Measurements from ENCODE around the gene GOT2. TPM values are rescaled to one million over a fixed set of nuclear protein-coding genes. Genes with fewer than 3 reads are reported as not detected.

The GOT2 gene
- total and polyA plus RNA-seq, 2 donors (not counting 3 experiments of a cell fraction or from before 2014, with no cell fraction given) = 53.4 to 127 TPM

DNA sequence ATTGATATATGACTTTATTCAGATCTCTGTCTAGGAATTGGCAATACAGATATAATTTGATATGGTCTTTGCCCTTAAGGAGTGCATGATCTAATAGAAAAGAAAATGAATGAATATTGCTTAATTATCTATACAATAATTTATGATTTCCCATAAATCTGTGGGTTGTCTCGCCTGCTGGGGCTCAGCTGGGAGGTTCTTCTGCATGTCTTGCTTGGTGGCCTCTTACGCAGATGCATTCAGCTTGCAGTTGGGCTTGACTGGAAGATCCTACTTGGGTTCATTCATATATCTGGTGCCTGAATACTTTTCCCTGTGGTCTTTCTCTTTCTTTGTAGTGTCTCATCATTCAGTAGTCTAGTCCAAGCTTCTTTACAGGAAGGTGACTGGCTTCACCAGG lies 34.0 kb upstream of the GOT2 start:
- ChIA-PET POLR2A (no interaction called here), CTCF (interaction anchor here (1.5 kb wide), 1 partner anchor 12 kb away, joined by 4 read pairs; no protein-coding TSS in a partner anchor)
- H3K9me1 ChIP-seq (replicated peaks; ENCODE audit: control insufficient read depth, extremely low read depth, insufficient read depth, low read length) = no peaks in the 10 kb centered on the region
- H3K36me3 ChIP-seq (ENCODE audit: control insufficient read depth in 2 of 2, extremely low read depth in 1 of 2, insufficient read depth in 2 of 2, low read length in 2 of 2) = no peaks in the 10 kb centered on the region
- no peaks in the 10 kb centered on the region for H3K4me1 ChIP-seq (ENCODE audit: control insufficient read depth, extremely low read depth, insufficient read depth, low read length)
- FAIRE-seq = no peak
- no peak for DNase-seq (ENCODE audit: low read depth, low spot score)
- no peak overlapping the region for H3K27ac ChIP-seq (ENCODE audit: insufficient read depth, low read depth, low read length)
- dilution Hi-C loops (cut with MboI; ENCODE audit: extremely low pct_ligation_motif_present, low sequenced_read_pairs) (no loop called here), intact Hi-C loops (cut with micrococcal nuclease) (no loop called here)
- H3K9me3 ChIP-seq (replicated peaks; ENCODE audit: control insufficient read depth, insufficient read depth, low read length) = no peaks in the 10 kb centered on the region
- peaks cover 0 to 2% of the 10 kb centered on the region in 2 experiments for H3K27me3 ChIP-seq (ENCODE audit: control insufficient read depth in 2 of 2, insufficient read depth in 2 of 2, low read length in 2 of 2)
- TF ChIP-seq EZH2 (IDR thresholded peaks at IDR 0.05; ENCODE audit: borderline replicate concordance, low read depth, low read length, severe bottlenecking) (no peak), FOS (IDR thresholded peaks at IDR 0.05; ENCODE audit: borderline replicate concordance, insufficient read depth, low read length) (no peak), POLR2AphosphoS5 (IDR thresholded peaks at IDR 0.05; ENCODE audit: insufficient read depth, low read depth, low read length) (no peak)
- H3K4me3 ChIP-seq (replicated peaks in 1 of 3; ENCODE audit: insufficient read depth in 1 of 3, low read depth in 1 of 3, low read length in 3 of 3) = no peak overlapping the region
- no peaks in the 10 kb centered on the region for H4K20me1 ChIP-seq (replicated peaks; ENCODE audit: control insufficient read depth, extremely low read depth, insufficient read depth, low read length)
- H3K9ac ChIP-seq (replicated peaks; ENCODE audit: extremely low read depth, insufficient read depth, low read length) = no peak overlapping the region
- no peaks in the 10 kb centered on the region for H3K79me2 ChIP-seq (ENCODE audit: control insufficient read depth, insufficient read depth, low read length)
- H3K4me2 ChIP-seq (ENCODE audit: insufficient read depth, low read length) = no peak overlapping the region
- no peak overlapping the region for H2AFZ ChIP-seq (ENCODE audit: low read depth, low read length)
- no TSS peak for BruUV-seq (replicated peaks)

DNA sequence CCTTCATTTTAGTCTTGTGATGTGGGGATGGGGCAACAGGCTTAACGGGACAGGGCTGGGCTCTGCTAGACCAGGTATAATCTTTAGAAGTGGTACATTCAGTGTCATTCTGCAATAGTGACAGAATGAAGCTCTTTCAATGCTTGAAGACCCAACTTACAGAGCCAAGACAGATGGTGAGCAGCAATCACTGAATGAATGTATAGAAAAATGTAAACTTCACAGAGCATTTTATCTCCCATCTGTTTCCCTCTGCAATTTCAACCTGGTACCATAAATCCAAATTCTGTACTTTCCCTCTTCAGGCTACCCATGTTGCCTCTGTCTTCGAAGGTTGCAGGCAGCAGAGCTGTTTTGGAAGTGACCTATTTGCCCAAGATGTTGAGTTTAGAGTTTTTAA lies 33.5 kb upstream of the GOT2 start:
- no peak overlapping the region for H3K4me2 ChIP-seq (ENCODE audit: insufficient read depth, low read length)
- H3K4me1 ChIP-seq (ENCODE audit: control insufficient read depth, extremely low read depth, insufficient read depth, low read length) = no peaks in the 10 kb centered on the region
- intact Hi-C loops (cut with micrococcal nuclease) (no loop called here), dilution Hi-C loops (cut with MboI; ENCODE audit: extremely low pct_ligation_motif_present, low sequenced_read_pairs) (no loop called here)
- peaks cover 0 to 2% of the 10 kb centered on the region in 2 experiments for H3K27me3 ChIP-seq (ENCODE audit: control insufficient read depth in 2 of 2, insufficient read depth in 2 of 2, low read length in 2 of 2)
- H3K36me3 ChIP-seq (ENCODE audit: control insufficient read depth in 2 of 2, extremely low read depth in 1 of 2, insufficient read depth in 2 of 2, low read length in 2 of 2) = no peaks in the 10 kb centered on the region
- no peak overlapping the region for H2AFZ ChIP-seq (ENCODE audit: low read depth, low read length)
- no TSS peak for BruUV-seq (replicated peaks)
- DNase-seq (ENCODE audit: low read depth, low spot score) (no peak), FAIRE-seq (no peak)
- ChIA-PET CTCF (interaction anchor here (1.5 kb wide), 1 partner anchor 12 kb away, joined by 4 read pairs; no protein-coding TSS in a partner anchor), POLR2A (no interaction called here)
- no peak overlapping the region for H3K4me3 ChIP-seq (replicated peaks in 1 of 3; ENCODE audit: insufficient read depth in 1 of 3, low read depth in 1 of 3, low read length in 3 of 3)
- no peaks in the 10 kb centered on the region for H3K79me2 ChIP-seq (ENCODE audit: control insufficient read depth, insufficient read depth, low read length)
- TF ChIP-seq POLR2A (IDR thresholded peaks at IDR 0.05; ENCODE audit: low read depth, low read length) (no peak), MYC (IDR thresholded peaks at IDR 0.05; ENCODE audit: low read depth, low read length) (no peak), POLR2AphosphoS5 (IDR thresholded peaks at IDR 0.05; ENCODE audit: insufficient read depth, low read depth, low read length) (no peak), FOS (IDR thresholded peaks at IDR 0.05; ENCODE audit: borderline replicate concordance, insufficient read depth, low read length) (no peak), JUN (IDR thresholded peaks at IDR 0.05; ENCODE audit: borderline replicate concordance, insufficient read depth, insufficient read length, low read depth) (no peak), GATA2 (IDR thresholded peaks at IDR 0.05; ENCODE audit: insufficient read depth, insufficient read length, low read depth, low read length) (no peak), EZH2 (IDR thresholded peaks at IDR 0.05; ENCODE audit: borderline replicate concordance, low read depth, low read length, severe bottlenecking) (no peak), CTCF (IDR thresholded peaks at IDR 0.05; ENCODE audit: extremely low read depth in 1 of 2, insufficient read depth in 1 of 2, low read depth in 1 of 2, low read length in 2 of 2) (no peak)
- TF ChIP-seq, protein P1, sequence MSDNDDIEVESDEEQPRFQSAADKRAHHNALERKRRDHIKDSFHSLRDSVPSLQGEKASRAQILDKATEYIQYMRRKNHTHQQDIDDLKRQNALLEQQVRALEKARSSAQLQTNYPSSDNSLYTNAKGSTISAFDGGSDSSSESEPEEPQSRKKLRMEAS (IDR thresholded peaks at IDR 0.05; ENCODE audit: insufficient read depth, insufficient read length) = no peak
- no peak overlapping the region for H3K27ac ChIP-seq (ENCODE audit: insufficient read depth, low read depth, low read length)
- no peak overlapping the region for H3K9ac ChIP-seq (replicated peaks; ENCODE audit: extremely low read depth, insufficient read depth, low read length)
- no peaks in the 10 kb centered on the region for H3K9me1 ChIP-seq (replicated peaks; ENCODE audit: control insufficient read depth, extremely low read depth, insufficient read depth, low read length)
- H3K9me3 ChIP-seq (replicated peaks; ENCODE audit: control insufficient read depth, insufficient read depth, low read length) = no peaks in the 10 kb centered on the region
- no peaks in the 10 kb centered on the region for H4K20me1 ChIP-seq (replicated peaks; ENCODE audit: control insufficient read depth, extremely low read depth, insufficient read depth, low read length)

All from endothelial cell of umbilical vein (primary cell).